GM12875 (cell line): ENCODE data around the gene SH3GL2.

Experiments used
- H3K4me3 ChIP-seq: one replicate; pipeline ENCODE4 v1.5.1; 2011; ENCODE audit warnings: low read depth, low read length, control low read depth
- TF ChIP-seq, protein P1 (sequence below): IDR thresholded peaks from 2 replicates; pipeline ENCODE4 v1.5.1; 2011; ENCODE audit warnings: low read depth, mild to moderate bottlenecking, control low read depth, inconsistent platforms, low read length, moderate library complexity, borderline replicate concordance; ENCODE audit not compliant: insufficient read depth

Gene SH3GL2

DNA sequence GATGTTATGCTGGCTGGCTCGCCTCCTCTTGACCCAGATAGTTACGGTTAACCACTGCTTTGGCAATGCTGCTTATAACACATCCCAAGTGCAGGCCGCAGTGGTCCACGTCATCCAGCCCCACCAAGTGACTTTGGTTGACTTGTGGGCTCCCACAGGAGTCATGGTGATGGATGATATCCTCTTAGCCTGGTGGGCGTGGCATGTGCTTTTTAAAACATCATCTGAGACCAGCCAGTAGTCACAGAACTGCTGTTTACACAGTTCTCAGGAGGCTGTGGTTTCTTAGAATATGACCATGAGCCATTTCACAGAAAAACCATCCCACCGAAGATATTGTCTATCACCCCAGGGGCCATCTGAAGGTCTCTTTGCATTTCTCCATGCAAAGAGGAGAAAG, 216.9 kb downstream of the SH3GL2 start:
- no peak overlapping the region for H3K4me3 ChIP-seq
- TF ChIP-seq, protein P1, sequence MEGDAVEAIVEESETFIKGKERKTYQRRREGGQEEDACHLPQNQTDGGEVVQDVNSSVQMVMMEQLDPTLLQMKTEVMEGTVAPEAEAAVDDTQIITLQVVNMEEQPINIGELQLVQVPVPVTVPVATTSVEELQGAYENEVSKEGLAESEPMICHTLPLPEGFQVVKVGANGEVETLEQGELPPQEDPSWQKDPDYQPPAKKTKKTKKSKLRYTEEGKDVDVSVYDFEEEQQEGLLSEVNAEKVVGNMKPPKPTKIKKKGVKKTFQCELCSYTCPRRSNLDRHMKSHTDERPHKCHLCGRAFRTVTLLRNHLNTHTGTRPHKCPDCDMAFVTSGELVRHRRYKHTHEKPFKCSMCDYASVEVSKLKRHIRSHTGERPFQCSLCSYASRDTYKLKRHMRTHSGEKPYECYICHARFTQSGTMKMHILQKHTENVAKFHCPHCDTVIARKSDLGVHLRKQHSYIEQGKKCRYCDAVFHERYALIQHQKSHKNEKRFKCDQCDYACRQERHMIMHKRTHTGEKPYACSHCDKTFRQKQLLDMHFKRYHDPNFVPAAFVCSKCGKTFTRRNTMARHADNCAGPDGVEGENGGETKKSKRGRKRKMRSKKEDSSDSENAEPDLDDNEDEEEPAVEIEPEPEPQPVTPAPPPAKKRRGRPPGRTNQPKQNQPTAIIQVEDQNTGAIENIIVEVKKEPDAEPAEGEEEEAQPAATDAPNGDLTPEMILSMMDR: no peak

DNA sequence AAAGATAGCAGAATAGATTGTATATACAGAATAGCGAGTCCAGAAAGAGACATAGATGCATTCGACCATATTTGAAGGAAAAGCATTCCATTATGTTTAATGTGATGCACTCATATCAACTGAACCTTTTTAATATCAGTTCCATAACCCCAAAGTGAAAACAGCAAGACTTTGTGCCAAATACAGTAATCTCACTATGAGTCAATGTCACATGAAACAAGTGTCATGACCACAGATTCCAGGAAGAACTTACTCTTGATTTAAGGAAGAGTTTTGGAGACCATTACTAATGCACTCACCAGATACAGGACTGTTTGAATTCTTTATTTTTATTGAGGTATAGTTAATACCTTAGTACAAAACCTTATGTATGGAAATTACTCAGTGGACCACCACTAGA, 220.5 kb downstream of the SH3GL2 start:
- TF ChIP-seq, protein P1: no peak
- H3K4me3 ChIP-seq: no peak overlapping the region

DNA sequence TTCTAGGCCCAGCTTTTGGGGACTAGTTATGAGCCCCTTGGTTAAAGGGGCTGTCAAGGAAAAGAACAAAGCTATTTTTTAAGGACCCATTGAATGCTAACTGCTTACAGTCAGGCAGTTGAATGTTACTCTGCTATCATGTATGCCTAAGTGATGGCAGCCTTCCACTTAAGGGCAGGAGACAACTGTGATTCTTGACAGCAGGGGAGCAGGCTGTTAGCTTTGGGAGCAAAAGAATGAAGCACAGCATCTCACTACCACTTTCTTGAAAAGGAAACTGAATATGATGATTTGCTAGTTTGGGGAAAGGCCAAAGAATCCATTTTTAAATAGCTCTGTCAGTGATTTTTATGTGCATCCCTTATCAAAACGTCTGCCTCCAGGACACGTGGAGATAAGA, 221.6 kb downstream of the SH3GL2 start:
- TF ChIP-seq, protein P1: no peak
- H3K4me3 ChIP-seq: no peak overlapping the region

DNA sequence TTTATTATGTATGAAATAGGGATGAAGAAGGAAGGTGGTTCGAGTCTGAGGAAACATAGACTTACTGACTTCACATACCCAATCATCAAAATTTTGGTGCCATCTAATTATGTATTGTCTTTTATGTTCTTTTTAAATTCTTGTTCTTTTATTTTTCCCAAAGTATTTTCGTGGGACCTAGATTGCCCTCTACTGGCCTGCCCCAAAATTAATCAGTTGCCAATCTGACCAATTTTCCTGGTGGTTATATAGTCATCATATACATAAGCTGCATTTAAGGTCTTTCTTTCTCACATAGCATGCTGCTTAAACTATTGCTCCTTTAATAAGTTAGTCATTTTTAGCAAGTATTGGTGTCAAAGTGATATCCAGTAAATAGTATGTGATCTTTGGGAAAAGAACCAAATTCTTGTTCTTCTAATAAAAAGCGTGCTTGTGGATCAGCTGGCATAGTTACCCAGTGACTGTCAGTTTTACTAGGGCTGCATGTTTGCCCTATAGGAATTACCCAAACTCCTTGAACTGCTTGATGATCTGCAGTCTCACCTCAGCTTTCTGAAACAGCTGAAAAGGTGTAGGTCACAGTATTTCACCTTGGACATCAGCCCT, 223.5 kb downstream of the SH3GL2 start:
- no peak overlapping the region for H3K4me3 ChIP-seq

DNA sequence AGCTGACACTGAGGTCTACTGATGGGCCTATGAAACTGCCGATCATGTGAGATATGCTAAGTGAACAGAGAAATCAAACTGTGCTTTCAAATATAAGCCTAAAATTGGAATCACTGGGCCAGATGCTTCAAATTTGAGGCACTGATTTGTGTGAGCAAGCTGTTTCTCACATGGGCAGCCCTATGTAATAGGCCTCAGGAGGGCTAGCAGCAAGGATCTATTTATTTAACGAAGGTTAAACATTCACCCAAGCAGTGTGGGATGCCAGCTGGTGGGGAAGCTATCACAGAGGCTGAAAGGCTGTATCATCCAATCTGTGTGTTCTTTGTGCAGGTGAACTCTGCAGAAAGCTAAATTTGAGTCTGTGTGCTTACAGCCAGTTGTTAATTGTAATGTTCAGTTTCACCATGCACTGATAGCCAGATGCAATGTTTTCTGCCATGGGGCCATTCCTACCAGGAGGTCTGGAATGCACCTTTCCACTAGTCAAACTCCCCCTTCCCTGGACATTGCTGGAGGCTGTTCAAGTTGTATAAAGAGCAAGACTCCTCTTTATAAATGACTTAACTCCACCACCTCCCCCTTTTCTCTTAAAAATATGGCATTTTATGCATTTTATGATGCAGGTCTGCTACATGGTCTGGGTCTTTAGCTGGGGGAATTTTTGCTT, 228.9 kb downstream of the SH3GL2 start:
- H3K4me3 ChIP-seq: no peak overlapping the region
- TF ChIP-seq, protein P1: no peak

More for the DNA sequence above, 223.5 kb downstream of the SH3GL2 start:
- TF ChIP-seq, protein P1: no peak

DNA sequence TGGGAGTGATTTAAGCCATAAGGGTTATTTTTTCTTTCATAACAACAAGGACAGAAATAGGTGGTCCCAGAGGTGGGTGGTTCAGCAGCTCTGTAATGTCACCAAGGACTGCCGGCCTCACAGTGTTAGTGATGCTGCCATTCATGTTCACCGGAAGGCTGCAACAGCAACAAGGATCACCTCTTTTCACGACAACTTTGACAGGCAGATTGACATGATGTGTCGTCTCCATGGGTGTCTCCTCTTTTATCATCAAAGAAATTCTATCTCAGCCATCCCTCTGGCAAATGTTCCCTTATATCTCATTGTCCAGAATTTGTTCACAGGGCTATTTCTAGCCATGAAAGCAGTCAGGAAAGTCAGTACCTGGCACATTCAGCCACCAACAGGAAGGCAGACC, 231.5 kb downstream of the SH3GL2 start:
- TF ChIP-seq, protein P1: no peak
- no peak overlapping the region for H3K4me3 ChIP-seq

DNA sequence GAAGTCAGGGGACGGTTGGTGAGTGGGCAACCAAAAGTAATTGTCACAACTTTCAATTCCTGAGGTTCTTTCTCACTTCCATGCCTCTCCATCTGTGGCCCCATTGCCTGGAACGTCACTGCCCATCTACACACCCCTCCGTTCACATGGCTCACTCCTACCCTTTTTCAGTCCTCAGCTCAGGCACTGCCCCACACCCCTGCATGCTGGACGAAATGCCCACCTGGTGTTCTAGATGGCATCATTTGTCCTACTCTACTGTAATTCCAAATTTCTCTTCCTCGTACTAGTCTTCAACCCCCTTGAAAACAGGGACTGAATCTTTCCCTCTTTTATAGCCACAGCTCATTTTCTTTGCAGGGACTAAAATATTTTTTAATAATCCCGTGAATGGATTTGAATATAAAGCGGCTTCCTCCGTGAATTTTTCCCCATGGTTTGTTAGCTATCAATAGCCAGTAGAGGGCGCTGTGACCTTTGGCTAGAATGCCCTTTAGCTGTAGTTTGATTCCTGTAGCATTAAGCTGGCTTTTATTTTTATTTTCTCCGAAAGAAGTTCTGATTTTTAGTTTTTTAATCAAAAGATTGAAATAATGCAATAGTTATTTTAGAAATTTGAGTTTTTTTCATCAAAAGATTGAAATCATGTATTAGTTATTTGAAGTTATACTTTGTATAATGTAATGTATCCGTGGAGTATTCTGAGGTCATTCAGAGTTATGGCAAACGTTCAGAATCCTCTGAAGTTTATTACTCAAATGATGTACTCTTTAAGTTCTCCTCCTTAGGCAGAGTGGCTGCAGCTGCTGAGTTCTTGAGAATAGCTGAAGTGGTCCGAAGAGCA, 232.1 kb downstream of the SH3GL2 start:
- H3K4me3 ChIP-seq: no peak overlapping the region
- TF ChIP-seq, protein P1: peak; percentile 54
